HepG2 (cell line): ENCODE measurements around the gene ALOX5. TPM values are rescaled to one million over a fixed set of nuclear protein-coding genes. Genes with fewer than 3 reads are reported as not detected.
A peak's percentile ranks its signal among the peaks of the same experiment; 100 is the strongest.

ENCODE experiments used
- ATF1 ChIP-seq: IDR thresholded peaks from 2 replicates; pipeline ENCODE4 v1.6.1; 2016; ENCODE audit warnings: mild to moderate bottlenecking, control low read depth
- KAT7 ChIP-seq: IDR thresholded peaks from 2 replicates; pipeline ENCODE4 v1.6.1; 2018; ENCODE audit warnings: borderline replicate concordance, missing compliant biosample characterization
- MED1 ChIP-seq: sonication (generic); formaldehyde crosslinking; IDR thresholded peaks from 2 replicates; pipeline ENCODE4 v1.4.0; 2020; ENCODE audit warnings: missing genetic modification reagents
- NR2F1 ChIP-seq, 2 experiments: fragments of 450-650 bp in 1 of 2; formaldehyde crosslinking in 1 of 2; IDR thresholded peaks; 2 replicates each; pipeline versions ENCODE4 v1.5.0 to v1.6.1; 2016 to 2020; ENCODE audit warnings: mild to moderate bottlenecking in 1 of 2, missing compliant biosample characterization in 1 of 2, missing genetic modification reagents in 1 of 2, moderate library complexity in 1 of 2
- SOX13 ChIP-seq, 3 experiments: fragments of 450-650 bp in 1 of 3; sonication (generic) in 1 of 3; formaldehyde crosslinking in 1 of 3; IDR thresholded peaks in 2 of 3; conservative IDR thresholded peaks in 1 of 3; 2 replicates each; pipeline versions ENCODE4 v1.5.0 to v1.6.1; 2016 to 2020; ENCODE audit warnings: antibody characterized with exemption in 1 of 3, mild to moderate bottlenecking in 1 of 3, missing compliant biosample characterization in 1 of 3, missing genetic modification reagents in 1 of 3, moderate library complexity in 1 of 3
- SOX5 ChIP-seq: IDR thresholded peaks from 2 replicates; pipeline ENCODE4 v1.6.1; 2016; ENCODE audit warnings: borderline replicate concordance
- SOX6 ChIP-seq, 2 experiments: fragments of 450-650 bp in 1 of 2; sonication (generic) in 1 of 2; formaldehyde crosslinking in 1 of 2; IDR thresholded peaks; 2 replicates each; pipeline versions ENCODE4 v1.4.0 to v1.6.1; 2017 to 2020; ENCODE audit warnings: antibody characterized with exemption in 1 of 2, mild to moderate bottlenecking in 1 of 2, missing genetic modification reagents in 1 of 2
- SRSF9 ChIP-seq: fragments of 200-400 bp; formaldehyde crosslinking; IDR thresholded peaks from 2 replicates; pipeline ENCODE4 v1.6.1; 2018; ENCODE audit warnings: borderline replicate concordance, mild to moderate bottlenecking, low read depth, low read length; ENCODE audit not compliant: insufficient read depth, poor library complexity, severe bottlenecking
- SUZ12 ChIP-seq: fragments of 150-350 bp; IDR thresholded peaks from 2 replicates; pipeline ENCODE4 v1.6.1; 2014; ENCODE audit warnings: low read depth, low read length
- TP53 ChIP-seq: sonication (generic); formaldehyde crosslinking; conservative IDR thresholded peaks from 2 replicates; pipeline ENCODE4 v1.4.0; 2020; ENCODE audit warnings: missing genetic modification reagents
- ZBTB42 ChIP-seq: sonication (generic); formaldehyde crosslinking; IDR thresholded peaks from 2 replicates; pipeline ENCODE4 v1.5.0; 2020; ENCODE audit warnings: mild to moderate bottlenecking, missing genetic modification reagents
- ZFX ChIP-seq: sonication (generic); formaldehyde crosslinking; IDR thresholded peaks from 2 replicates; pipeline ENCODE4 v1.4.0; 2020; ENCODE audit warnings: mild to moderate bottlenecking, low read depth, missing genetic modification reagents, moderate library complexity
- ZNF431 ChIP-seq: sonication (generic); formaldehyde crosslinking; IDR thresholded peaks from 2 replicates; pipeline ENCODE4 v1.9.0; 2022; ENCODE audit warnings: missing genetic modification reagents, low read depth, mild to moderate bottlenecking, borderline replicate concordance
- ZNF619 ChIP-seq: sonication (generic); formaldehyde crosslinking; IDR thresholded peaks from 2 replicates; pipeline ENCODE4 v1.4.0; 2020; ENCODE audit warnings: mild to moderate bottlenecking, missing genetic modification reagents
- polyA plus RNA-seq, 8 experiments: library from polyadenylated mRNA; depleted of rRNA in 3 of 8; stranded (reverse) in 7 of 8; unstranded in 1 of 8; fragments of >200 nt; fragmentation: Illumina TruSeq in 4 of 8; extraction: Trizol in 4 of 8; gene quantifications; 2 replicates each; pipeline versions ENCODE4 v1.2.1 to v1.2.3, GENCODE V29; 2011 to 2016; ENCODE audit warnings: low read depth in 4 of 8, missing spikeins in 1 of 8, mixed read lengths in 1 of 8; ENCODE audit not compliant: insufficient read depth in 1 of 8
- total RNA-seq, 5 experiments: library from RNA; depleted of rRNA; stranded (reverse); fragments of >200 nt; fragmentation: Illumina TruSeq; extraction: Trizol; gene quantifications; 2 replicates each; pipeline ENCODE4 v1.2.3, GENCODE V29; 2016; ENCODE audit warnings: low read depth in 1 of 5
- TF ChIP-seq, protein P1 (sequence below): sonication (generic); formaldehyde crosslinking; IDR thresholded peaks from 2 replicates; pipeline ENCODE4 v1.4.0; 2020; ENCODE audit warnings: missing genetic modification reagents, borderline replicate concordance
- TF ChIP-seq, protein P2 (sequence below): IDR thresholded peaks from 2 replicates; pipeline ENCODE4 v1.6.1; 2016; ENCODE audit warnings: low read depth, control low read depth
- TF ChIP-seq, protein P3 (sequence below): sonication (generic); formaldehyde crosslinking; IDR thresholded peaks from 2 replicates; pipeline ENCODE4 v1.4.0; 2020; ENCODE audit warnings: missing genetic modification reagents, borderline replicate concordance
- TF ChIP-seq, protein P4 (sequence below), 2 experiments: IDR thresholded peaks; 2 replicates each; pipeline ENCODE4 v1.6.1; 2011 to 2012; ENCODE audit warnings: low read length in 2 of 2, borderline replicate concordance in 1 of 2, low read depth in 1 of 2, mild to moderate bottlenecking in 1 of 2, moderate library complexity in 1 of 2

Gene ALOX5
- total and polyA plus RNA-seq, 2 of the 13 experiments (the other 11 are each of a cell fraction or from before 2014, with no cell fraction given): 0.04 TPM; not detected in 1

DNA sequence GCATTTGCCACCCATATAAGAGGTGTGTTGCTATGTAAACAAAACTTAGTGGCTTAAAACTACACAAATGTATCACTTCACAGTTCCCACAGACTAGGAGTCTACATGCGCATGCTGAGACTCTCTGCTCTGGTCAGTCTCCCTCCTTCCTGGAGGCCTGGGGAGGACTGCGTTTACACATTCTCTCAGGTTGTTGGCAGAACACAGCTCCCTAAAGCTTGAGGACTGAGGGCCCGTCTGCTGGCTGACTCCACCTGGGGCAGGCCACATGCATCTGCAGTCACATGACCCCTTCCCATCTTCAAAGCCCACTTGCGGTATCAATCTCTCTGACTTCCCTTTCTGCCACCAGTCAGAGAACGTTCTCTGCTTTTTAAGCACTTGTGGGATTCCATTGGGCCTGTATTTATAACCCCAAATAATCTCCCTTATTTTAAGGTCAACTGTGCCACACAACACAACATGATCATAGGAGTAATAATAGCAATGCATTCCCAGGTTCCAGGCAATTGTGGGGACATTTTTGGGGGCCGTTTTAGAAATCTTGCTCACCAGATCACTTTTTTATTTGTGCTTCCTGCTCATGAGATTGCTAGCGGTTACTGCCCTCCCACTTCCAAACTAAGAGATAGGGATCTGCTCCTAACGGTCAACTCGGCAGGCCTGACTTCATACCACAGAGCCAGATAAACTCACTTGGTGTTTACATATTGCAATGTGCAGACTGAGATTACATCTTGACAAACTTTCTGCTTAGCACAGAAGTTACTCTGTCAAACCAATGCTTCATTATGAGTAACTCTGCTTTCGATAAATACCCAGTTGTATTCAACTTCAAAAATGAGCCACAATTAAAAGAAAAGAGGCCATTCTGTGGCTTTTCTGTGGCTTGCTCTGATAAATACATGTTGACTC is 96.3 kb downstream of the ALOX5 start (continued):
- TF ChIP-seq SOX6 (IDR thresholded peaks at IDR 0.05): no peak
- TF ChIP-seq SOX6 (CRISPR knock-in tag; IDR thresholded peaks at IDR 0.05): peak; percentile 51; the same call in 1 of the 2 replicates
- TF ChIP-seq MED1 (CRISPR knock-in tag): peak; percentile 36; the same call in 1 of the 2 replicates
- no peak for TF ChIP-seq ZNF431 (CRISPR knock-in tag)
- TF ChIP-seq, protein P1, sequence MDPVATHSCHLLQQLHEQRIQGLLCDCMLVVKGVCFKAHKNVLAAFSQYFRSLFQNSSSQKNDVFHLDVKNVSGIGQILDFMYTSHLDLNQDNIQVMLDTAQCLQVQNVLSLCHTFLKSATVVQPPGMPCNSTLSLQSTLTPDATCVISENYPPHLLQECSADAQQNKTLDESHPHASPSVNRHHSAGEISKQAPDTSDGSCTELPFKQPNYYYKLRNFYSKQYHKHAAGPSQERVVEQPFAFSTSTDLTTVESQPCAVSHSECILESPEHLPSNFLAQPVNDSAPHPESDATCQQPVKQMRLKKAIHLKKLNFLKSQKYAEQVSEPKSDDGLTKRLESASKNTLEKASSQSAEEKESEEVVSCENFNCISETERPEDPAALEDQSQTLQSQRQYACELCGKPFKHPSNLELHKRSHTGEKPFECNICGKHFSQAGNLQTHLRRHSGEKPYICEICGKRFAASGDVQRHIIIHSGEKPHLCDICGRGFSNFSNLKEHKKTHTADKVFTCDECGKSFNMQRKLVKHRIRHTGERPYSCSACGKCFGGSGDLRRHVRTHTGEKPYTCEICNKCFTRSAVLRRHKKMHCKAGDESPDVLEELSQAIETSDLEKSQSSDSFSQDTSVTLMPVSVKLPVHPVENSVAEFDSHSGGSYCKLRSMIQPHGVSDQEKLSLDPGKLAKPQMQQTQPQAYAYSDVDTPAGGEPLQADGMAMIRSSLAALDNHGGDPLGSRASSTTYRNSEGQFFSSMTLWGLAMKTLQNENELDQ (CRISPR knock-in tag): no peak
- TF ChIP-seq ZBTB42 (CRISPR knock-in tag): no peak
- TF ChIP-seq, protein P2, sequence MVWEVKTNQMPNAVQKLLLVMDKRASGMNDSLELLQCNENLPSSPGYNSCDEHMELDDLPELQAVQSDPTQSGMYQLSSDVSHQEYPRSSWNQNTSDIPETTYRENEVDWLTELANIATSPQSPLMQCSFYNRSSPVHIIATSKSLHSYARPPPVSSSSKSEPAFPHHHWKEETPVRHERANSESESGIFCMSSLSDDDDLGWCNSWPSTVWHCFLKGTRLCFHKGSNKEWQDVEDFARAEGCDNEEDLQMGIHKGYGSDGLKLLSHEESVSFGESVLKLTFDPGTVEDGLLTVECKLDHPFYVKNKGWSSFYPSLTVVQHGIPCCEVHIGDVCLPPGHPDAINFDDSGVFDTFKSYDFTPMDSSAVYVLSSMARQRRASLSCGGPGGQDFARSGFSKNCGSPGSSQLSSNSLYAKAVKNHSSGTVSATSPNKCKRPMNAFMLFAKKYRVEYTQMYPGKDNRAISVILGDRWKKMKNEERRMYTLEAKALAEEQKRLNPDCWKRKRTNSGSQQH: no peak
- no peak; the same call in 1 of the 2 replicates for TF ChIP-seq SOX13 (IDR thresholded peaks at IDR 0.05)
- TF ChIP-seq SOX13 (CRISPR knock-in tag; conservative IDR thresholded peaks at IDR 0.05 in 1 of 2, IDR thresholded peaks at IDR 0.05 in 1 of 2): peak in 1 of 2 experiments; percentile 70; a peak in 2 of 4 replicates
- TF ChIP-seq, protein P3, sequence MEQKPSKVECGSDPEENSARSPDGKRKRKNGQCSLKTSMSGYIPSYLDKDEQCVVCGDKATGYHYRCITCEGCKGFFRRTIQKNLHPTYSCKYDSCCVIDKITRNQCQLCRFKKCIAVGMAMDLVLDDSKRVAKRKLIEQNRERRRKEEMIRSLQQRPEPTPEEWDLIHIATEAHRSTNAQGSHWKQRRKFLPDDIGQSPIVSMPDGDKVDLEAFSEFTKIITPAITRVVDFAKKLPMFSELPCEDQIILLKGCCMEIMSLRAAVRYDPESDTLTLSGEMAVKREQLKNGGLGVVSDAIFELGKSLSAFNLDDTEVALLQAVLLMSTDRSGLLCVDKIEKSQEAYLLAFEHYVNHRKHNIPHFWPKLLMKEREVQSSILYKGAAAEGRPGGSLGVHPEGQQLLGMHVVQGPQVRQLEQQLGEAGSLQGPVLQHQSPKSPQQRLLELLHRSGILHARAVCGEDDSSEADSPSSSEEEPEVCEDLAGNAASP (CRISPR knock-in tag): no peak
- peak; percentile 52; the same call in 1 of the 2 replicates for TF ChIP-seq SOX5 (CRISPR knock-in tag)
- TF ChIP-seq TP53 (CRISPR knock-in tag): no peak
- TF ChIP-seq, protein P4, sequence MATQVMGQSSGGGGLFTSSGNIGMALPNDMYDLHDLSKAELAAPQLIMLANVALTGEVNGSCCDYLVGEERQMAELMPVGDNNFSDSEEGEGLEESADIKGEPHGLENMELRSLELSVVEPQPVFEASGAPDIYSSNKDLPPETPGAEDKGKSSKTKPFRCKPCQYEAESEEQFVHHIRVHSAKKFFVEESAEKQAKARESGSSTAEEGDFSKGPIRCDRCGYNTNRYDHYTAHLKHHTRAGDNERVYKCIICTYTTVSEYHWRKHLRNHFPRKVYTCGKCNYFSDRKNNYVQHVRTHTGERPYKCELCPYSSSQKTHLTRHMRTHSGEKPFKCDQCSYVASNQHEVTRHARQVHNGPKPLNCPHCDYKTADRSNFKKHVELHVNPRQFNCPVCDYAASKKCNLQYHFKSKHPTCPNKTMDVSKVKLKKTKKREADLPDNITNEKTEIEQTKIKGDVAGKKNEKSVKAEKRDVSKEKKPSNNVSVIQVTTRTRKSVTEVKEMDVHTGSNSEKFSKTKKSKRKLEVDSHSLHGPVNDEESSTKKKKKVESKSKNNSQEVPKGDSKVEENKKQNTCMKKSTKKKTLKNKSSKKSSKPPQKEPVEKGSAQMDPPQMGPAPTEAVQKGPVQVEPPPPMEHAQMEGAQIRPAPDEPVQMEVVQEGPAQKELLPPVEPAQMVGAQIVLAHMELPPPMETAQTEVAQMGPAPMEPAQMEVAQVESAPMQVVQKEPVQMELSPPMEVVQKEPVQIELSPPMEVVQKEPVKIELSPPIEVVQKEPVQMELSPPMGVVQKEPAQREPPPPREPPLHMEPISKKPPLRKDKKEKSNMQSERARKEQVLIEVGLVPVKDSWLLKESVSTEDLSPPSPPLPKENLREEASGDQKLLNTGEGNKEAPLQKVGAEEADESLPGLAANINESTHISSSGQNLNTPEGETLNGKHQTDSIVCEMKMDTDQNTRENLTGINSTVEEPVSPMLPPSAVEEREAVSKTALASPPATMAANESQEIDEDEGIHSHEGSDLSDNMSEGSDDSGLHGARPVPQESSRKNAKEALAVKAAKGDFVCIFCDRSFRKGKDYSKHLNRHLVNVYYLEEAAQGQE (IDR thresholded peaks at IDR 0.05; ENCODE audit: borderline replicate concordance in 1 of 2, low read depth in 1 of 2, low read length in 2 of 2): no peak
- peak; percentile 54; the same call in 1 of the 2 replicates for TF ChIP-seq ZFX (CRISPR knock-in tag)
- no peak for TF ChIP-seq KAT7 (CRISPR knock-in tag)
- no peak for TF ChIP-seq ZNF619 (CRISPR knock-in tag)
- no peak for TF ChIP-seq SRSF9
- no peak for TF ChIP-seq ATF1 (CRISPR knock-in tag)
- no peak for TF ChIP-seq NR2F1 (CRISPR knock-in tag; IDR thresholded peaks at IDR 0.05)
- TF ChIP-seq SUZ12: no peak
